GM12891 (cell line): ENCODE results near the gene SLC26A8.

ENCODE experiments used
- PAX5 ChIP-seq: IDR thresholded peaks from 2 replicates; pipeline ENCODE4 v1.6.1; 2011; ENCODE audit warnings: low read length, moderate library complexity, mild to moderate bottlenecking; ENCODE audit not compliant: insufficient read depth, severe bottlenecking
- POLR2A ChIP-seq: IDR thresholded peaks from 2 replicates; pipeline ENCODE4 v1.6.1; 2011; ENCODE audit warnings: low read depth, low read length, control low read depth
- POLR2AphosphoS5 ChIP-seq: IDR thresholded peaks from 2 replicates; pipeline ENCODE4 v1.6.1; 2011; ENCODE audit warnings: low read depth, low read length, control low read depth
- TAF1 ChIP-seq: IDR thresholded peaks from 2 replicates; pipeline ENCODE4 v1.6.1; 2011; ENCODE audit warnings: low read depth, low read length, control low read depth

DNA sequence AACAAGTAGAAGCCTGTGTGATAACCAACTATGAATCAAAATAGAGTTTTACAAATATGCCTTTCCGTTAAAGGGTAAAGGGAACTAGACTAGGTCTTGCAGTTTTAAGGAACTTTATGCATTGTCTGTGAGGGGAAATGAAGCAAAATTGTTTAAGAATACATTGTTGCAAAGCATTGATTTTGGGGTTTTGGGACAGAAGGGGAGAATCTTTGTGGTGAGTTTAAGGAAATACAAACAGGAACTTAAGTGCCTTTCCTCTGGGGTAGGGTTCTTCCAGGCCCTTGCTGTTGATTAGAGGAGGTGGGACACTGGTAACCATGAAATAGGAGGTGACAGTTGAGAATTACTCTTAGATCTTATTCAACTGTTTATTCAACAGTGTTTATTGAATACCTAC, 7.8 kb upstream of the SLC26A8 start:
- TF ChIP-seq PAX5 (no peak), POLR2A (no peak), POLR2AphosphoS5 (no peak), TAF1 (no peak)
